NCI-H226 (cell line): ENCODE measurements around the gene SETD5.

Experiments used
- DNase-seq: peaks from one replicate; pipeline ENCODE4 v3.0.0-alpha.2; 2015

The SETD5 gene

GRCh38 chr3:9409981-9410854 lies 12.8 kb downstream of the SETD5 start:
- no peak for DNase-seq

- DNase-seq: no peak
Measured at GRCh38 chr3:9411302-9411701, 13.9 kb downstream of the SETD5 start.

- no peak for DNase-seq
Measured at GRCh38 chr3:9412293-9412692, 14.9 kb downstream of the SETD5 start.

- DNase-seq: no peak
Measured at GRCh38 chr3:9414826-9415225, 17.4 kb downstream of the SETD5 start.

- DNase-seq: no peak
Measured at GRCh38 chr3:9415485-9416138, 18.2 kb downstream of the SETD5 start.

- DNase-seq: no peak
Measured at GRCh38 chr3:9416139-9416780, 18.8 kb downstream of the SETD5 start.

GRCh38 chr3:9420850-9421549 lies 23.6 kb downstream of the SETD5 start:
- peak; percentile 23 for DNase-seq

GRCh38 chr3:9422712-9423424 lies 25.5 kb downstream of the SETD5 start:
- DNase-seq: peak; percentile 91

GRCh38 chr3:9428411-9428810 lies 31.0 kb downstream of the SETD5 start:
- no peak for DNase-seq

GRCh38 chr3:9430733-9431132 lies 33.3 kb downstream of the SETD5 start:
- no peak for DNase-seq

GRCh38 chr3:9433627-9434521 lies 36.5 kb downstream of the SETD5 start:
- DNase-seq: no peak

GRCh38 chr3:9435316-9435715 lies 37.9 kb downstream of the SETD5 start:
- DNase-seq: no peak

GRCh38 chr3:9439331-9439730 lies 41.9 kb downstream of the SETD5 start:
- no peak for DNase-seq

- DNase-seq: no peak
Measured at GRCh38 chr3:9441501-9442221, 44.2 kb downstream of the SETD5 start.

GRCh38 chr3:9448071-9448470 lies 50.7 kb downstream of the SETD5 start:
- DNase-seq: no peak

- no peak for DNase-seq
Measured at GRCh38 chr3:9448643-9449042, 51.2 kb downstream of the SETD5 start.

GRCh38 chr3:9450126-9450525 lies 52.7 kb downstream of the SETD5 start:
- no peak for DNase-seq

- no peak for DNase-seq
Measured at GRCh38 chr3:9450991-9451390, 53.6 kb downstream of the SETD5 start.

GRCh38 chr3:9452417-9452816 lies 55.0 kb downstream of the SETD5 start:
- no peak for DNase-seq

GRCh38 chr3:9455596-9456131 lies 58.2 kb downstream of the SETD5 start:
- no peak for DNase-seq

GRCh38 chr3:9467451-9467850 lies 70.0 kb downstream of the SETD5 start:
- DNase-seq: no peak
